H7 (cell line): ENCODE measurements around the gene KCNMA1. TPM values are rescaled to one million over a fixed set of nuclear protein-coding genes. Genes with fewer than 3 reads are reported as not detected.

Experiments
- DNase-seq: peaks from one replicate; pipeline ENCODE4 v3.0.0; 2012
- H3K27me3 ChIP-seq: 2 replicates; pipeline ENCODE4 v1.6.0; 2011; ENCODE audit warnings: mild to moderate bottlenecking, low read length; ENCODE audit not compliant: control insufficient read depth, insufficient read depth
- H3K36me3 ChIP-seq: replicated peaks from 2 replicates; pipeline ENCODE4 v1.5.1; 2011; ENCODE audit warnings: low read length; ENCODE audit not compliant: control insufficient read depth, insufficient read depth
- H3K4me3 ChIP-seq: 2 replicates; pipeline ENCODE4 v1.5.1; 2011; ENCODE audit warnings: low read depth, mild to moderate bottlenecking, control low read depth, low read length, moderate library complexity; ENCODE audit not compliant: insufficient read depth
- total RNA-seq: library from RNA; depleted of rRNA; stranded (reverse); fragments of >200 nt; shearing (Covaris generic); gene quantifications from 2 replicates; pipeline ENCODE4 v1.2.3, GENCODE V29; 2014

KCNMA1 gene
- total RNA-seq, 1 experiment from 2014 or later, result 0.94 TPM

DNA sequence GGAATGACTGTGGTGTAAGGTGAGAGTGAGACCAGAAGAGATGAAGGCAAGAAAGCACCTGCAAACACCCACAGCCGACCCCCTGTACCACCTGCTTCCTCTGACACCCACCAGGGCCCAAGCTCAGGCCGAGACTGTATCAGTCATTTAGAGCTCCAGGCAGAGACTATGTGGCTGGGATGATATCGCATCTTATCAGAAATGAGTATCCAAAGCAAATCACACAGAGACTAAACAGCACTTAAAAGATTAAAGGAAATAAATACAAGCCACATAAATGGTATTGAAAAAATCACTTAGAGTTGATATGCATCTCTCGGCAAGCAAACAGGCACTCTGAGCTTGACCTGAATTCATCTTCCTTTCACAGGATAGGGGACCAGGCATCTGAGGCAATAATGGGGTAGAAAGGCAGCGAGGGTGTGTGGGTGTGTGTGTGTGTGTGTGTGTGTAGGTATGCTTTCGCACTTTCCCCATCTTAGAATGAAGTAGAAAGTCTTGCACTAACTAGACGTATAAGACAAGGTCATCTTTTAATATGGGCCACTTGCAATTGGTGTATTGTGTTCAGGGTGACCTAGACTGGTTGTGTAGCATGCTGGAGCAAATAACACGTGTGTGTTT lies 665.9 kb downstream of the KCNMA1 start:
- H3K4me3 ChIP-seq, result no peak overlapping the region
- H3K27me3 ChIP-seq, result no peaks in the 10 kb centered on the region
- no peaks in the 10 kb centered on the region for H3K36me3 ChIP-seq
- no peak for DNase-seq

DNA sequence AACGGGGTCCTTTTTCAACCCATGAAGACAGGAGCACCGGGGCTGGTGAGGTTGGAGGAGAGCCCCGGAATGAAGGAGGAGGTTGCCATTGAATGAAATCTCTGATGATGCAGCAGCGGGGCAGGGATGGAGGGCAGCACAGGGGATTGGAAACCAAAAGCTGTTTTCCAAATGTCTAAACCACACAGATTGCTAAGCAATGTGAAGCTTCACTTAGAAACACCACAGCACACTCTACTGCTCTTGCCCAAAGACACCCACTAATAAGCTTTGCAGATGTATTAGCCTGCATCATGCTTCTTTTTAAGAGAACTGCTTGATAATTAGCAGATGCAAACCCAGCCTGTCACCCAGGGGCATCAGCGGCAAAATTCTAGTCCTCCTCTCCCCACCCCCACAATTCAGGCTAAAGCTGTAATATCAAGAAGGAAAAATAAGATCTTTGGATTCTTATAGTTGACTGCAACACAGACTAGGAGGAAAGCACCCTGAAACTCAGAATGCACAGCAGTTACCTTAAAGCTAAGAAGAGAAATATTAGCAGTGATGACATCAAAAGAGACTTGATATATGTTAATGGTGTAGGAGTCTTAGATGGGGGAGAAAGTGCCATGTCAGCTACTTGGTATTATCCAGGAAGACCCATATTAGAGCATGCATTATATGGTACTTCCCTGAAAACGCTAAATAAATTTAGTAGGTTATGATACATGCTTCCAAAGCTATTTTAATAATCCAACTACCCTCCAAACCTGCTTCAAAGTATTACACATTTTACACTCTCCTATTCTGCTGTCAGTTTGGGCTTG lies 666.7 kb downstream of the KCNMA1 start:
- Histone ChIP-seq H3K36me3 (no peaks in the 10 kb centered on the region), H3K4me3 (no peak overlapping the region), H3K27me3 (no peaks in the 10 kb centered on the region)
- no peak for DNase-seq

DNA sequence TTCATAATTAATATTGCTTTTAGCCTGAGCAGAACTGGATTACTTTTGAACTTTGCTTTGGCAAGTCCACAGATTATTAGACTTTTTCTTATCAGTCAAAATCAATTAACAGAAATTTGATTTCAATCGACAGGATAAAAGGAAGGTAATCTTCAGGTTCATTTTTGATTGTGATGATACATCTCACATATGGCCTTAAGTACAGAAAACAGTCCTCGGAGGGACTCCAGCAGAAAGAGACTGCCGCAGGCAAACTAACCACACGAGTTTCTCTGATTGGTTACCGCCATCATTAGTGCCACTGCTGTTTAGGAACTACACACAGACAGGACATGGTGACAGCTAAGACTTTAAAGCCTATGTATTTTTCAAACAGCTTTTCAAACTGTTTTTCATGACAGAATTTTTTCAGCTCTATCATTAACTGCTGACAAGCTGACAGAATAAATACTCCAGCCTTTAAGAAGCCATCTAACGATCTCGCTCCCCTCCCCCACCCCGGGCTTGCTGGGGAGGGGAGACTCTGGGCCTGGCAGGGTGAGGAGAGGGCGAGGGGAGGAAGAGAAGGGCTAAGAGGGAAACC lies 668.2 kb downstream of the KCNMA1 start:
- Histone ChIP-seq H3K36me3 (no peaks in the 10 kb centered on the region), H3K4me3 (no peak overlapping the region), H3K27me3 (no peaks in the 10 kb centered on the region)
- DNase-seq, result peak; percentile 15

DNA sequence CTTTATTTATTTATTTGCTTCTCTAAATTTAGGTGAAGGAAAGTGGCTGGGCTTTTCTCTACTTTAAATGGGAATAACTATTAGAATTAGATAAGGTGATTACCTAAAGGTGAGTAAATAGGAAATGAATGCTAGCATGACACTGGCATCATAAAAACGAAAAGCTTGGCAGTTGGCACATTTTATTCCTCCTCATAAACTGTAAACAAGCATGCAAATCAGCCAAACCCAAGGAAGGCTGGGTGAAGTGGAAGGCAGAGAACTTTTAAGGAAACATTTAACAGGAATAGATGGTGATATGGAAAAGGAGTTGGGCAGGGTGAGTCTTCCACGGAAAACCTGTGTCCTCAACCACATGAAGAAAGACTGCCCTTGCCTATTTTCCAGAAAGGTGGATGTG lies 669.1 kb downstream of the KCNMA1 start:
- Histone ChIP-seq H3K36me3 (no peaks in the 10 kb centered on the region), H3K27me3 (no peaks in the 10 kb centered on the region), H3K4me3 (no peak overlapping the region)
- no peak for DNase-seq

DNA sequence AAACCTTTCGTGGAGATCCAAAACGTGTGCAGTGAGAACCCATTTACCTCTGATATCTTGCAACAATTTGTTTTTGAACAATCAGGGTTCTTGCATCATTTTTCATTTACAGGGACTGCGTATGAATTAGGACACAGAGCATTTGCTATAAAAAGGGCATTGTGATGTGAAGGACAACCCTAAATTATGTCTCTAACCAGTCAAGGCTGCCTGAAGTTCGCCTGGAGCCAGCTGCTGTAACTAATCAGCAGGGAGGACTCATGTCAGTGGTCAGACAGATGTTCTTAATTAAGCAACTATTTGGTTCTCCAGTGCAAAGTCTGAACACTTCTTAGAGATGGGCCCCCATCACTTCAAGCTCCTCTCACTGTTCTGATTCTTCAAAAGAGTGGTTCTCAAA lies 674.8 kb downstream of the KCNMA1 start:
- no peak for DNase-seq
- Histone ChIP-seq H3K27me3 (no peaks in the 10 kb centered on the region), H3K36me3 (no peaks in the 10 kb centered on the region), H3K4me3 (no peak overlapping the region)

DNA sequence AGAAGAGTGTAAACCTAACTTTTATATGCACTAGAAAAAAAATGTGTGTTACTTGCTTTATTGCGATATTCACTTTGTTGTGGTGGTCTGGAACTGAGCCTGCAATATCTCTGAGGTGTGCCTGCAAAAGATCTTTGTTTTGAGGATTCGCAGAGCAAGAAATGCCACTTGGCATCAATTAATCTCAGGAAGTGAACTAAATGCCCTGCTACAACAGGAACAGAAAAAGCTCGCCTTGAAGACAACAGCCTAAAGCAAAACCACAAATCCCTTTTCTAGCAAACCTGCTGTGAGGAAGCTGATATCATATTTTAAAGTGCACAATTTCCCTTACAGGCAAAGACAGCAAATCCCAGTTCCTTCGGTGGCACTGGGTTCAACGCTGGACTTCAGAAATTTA lies 675.8 kb downstream of the KCNMA1 start:
- no peaks in the 10 kb centered on the region for H3K36me3 ChIP-seq
- no peak for DNase-seq
- no peaks in the 10 kb centered on the region for H3K27me3 ChIP-seq
- no peak overlapping the region for H3K4me3 ChIP-seq

DNA sequence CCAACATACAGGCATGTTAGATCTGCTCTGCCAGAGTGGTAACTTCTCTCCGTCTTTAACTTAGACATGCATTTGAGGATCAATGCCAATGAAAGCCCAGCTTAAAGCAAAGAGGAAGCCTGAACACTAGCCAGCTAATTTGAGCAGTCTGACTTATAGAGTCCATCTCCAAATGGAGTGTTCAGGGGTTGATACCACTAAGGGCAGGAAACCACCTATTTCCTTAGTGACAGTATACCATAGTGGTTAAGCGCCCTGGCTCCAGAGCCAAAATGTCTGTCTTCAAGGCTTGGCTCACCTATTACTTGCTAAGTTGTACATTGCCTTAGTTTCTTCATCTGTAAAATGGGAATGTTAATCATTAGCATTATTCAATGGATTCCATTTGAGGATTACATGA lies 678.5 kb downstream of the KCNMA1 start:
- Histone ChIP-seq H3K36me3 (no peaks in the 10 kb centered on the region), H3K4me3 (no peak overlapping the region), H3K27me3 (no peaks in the 10 kb centered on the region)
- DNase-seq, result no peak

DNA sequence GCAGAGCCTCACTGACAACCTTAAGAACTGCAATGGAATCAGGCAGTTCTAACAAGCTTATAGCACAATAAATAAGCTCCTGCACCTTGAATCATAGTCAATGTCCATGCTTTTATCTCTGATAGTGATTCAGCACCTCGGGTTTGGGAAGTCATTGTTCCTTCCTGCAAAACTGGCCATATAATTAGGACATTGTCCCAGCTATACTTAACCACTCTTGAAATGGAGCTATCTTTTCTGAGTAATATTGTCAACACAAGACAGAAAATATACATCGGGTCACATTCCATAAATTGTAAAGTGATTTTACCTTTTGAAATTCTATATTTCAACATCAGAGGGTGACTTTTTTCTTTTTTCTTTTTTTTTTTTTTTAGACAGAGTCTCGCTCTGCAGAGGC lies 682.8 kb downstream of the KCNMA1 start:
- no peak for DNase-seq
- H3K4me3 ChIP-seq, result no peak overlapping the region
- H3K36me3 ChIP-seq, result no peaks in the 10 kb centered on the region
- no peaks in the 10 kb centered on the region for H3K27me3 ChIP-seq

DNA sequence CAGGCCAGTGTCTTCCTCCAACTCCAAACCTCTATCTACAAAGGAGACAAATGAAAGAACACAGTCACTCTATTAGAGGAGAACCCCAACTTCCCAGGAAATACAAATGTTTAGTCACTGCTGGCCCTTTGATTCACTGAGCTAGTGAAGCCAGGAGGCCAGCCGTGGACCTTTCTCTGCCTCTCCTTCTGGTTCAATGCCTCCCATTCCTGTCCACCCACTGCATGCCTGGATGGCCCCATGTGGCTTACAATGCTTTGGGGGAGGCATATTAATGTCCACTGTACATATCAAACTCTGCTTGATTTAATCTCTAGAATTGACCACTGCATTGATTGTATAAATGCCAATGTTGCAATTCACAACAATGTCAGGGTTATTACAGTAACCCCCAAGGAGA lies 687.3 kb downstream of the KCNMA1 start:
- no peak for DNase-seq

DNA sequence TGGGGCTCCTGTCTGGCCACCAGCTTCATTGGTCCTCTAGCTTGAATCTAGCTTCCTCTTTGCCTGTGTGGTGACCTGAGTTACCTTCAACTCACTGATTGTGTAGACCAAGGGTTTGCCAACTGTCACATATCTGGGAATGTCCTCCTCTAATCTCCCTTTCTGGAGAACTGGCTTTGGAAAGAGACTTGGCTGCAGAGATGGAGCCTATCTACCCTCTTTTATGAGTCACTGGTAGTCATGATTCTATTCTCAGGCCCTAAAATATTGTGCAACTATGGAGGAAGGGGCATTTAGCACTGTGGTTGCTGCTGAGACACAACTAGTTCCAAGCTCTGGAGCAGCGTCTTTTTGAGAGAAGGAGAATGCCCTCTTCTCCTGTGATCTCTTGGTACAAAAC lies 691.3 kb downstream of the KCNMA1 start:
- DNase-seq, result no peak
- Histone ChIP-seq H3K27me3 (no peaks in the 10 kb centered on the region), H3K36me3 (no peaks in the 10 kb centered on the region), H3K4me3 (no peak overlapping the region)

More for the DNA sequence above, 687.3 kb downstream of the KCNMA1 start:
- Histone ChIP-seq H3K4me3 (no peak overlapping the region), H3K36me3 (no peaks in the 10 kb centered on the region), H3K27me3 (no peaks in the 10 kb centered on the region)

DNA sequence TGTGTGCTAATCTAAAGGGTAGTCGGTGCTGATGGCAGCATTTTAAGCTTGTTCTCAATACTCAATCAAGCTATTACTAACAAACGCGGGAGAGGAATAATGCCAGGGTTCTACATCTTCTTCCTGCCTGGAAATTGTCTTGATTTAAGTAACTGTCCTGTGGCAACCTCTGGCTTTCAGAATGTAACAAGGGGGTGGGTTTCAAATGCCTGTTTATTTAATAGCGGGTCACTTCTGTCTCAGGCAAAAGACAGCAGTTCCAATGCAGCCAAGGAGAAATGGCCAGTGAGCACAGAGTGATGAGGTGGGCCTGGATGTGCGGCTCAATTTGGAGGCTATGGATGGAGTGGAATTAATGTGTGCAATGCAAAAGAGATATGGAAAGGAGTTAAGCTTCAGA lies 692.4 kb downstream of the KCNMA1 start:
- no peak for DNase-seq
- H3K27me3 ChIP-seq, result no peaks in the 10 kb centered on the region
- H3K36me3 ChIP-seq, result no peaks in the 10 kb centered on the region
- H3K4me3 ChIP-seq, result no peak overlapping the region

DNA sequence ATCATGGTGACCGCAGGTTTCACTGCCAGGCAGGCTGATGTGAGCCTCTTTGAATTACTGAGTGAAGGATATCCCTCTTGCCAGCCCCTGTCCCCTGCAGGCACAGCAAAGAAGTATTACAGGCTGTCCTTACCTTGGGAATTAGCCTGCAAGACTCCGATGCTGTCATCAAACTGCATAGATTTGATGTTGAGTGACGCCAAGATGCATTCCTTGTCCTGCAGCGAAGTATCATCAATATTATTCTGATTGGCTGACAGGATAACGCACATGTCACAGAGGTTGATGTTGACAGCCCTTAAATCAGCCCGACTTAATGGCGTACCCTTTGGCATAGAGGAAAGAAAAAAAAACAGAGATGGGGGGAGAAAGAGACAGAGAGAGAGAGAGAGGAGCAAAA lies 693.0 kb downstream of the KCNMA1 start:
- Histone ChIP-seq H3K36me3 (no peaks in the 10 kb centered on the region), H3K4me3 (no peak overlapping the region), H3K27me3 (no peaks in the 10 kb centered on the region)
- no peak for DNase-seq

DNA sequence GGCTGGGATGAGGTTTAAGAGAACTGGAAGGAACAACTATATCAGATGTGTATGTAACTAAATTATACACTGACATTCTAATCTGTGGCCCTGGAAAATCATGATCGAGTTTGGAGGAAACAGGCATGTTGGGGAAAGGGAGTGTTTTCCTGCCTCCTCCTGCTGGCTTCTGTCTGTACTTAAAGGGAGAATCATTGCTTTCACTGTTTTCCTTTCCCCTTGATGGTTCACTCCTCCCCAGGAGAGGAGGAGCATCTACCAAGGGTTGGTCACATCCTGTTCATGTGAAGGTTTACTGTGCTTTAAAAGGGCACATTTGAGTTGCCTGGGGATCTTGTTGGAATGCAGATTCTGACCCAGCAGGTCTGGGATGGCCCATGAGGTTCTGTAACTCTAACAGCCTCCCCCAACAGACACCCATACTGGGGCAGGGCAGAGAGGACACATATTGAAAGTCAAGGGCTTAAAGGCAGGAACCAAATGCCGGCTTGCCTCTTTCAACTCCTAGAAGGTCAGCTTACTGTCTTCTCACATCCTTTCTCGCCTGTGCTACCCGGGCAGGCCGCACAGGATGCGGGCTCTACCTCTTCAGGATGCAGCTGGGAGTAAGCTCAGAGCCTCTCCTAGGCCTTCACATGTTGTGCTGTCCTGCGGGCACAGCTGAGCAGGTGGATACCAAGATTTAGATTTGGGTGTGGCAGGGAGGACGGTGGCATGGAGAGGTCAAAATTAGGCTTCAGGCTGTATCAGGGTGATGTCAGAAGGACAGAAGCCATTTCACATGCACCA lies 694.8 kb downstream of the KCNMA1 start:
- no peak for DNase-seq
- Histone ChIP-seq H3K4me3 (no peak overlapping the region), H3K36me3 (no peaks in the 10 kb centered on the region), H3K27me3 (no peaks in the 10 kb centered on the region)

DNA sequence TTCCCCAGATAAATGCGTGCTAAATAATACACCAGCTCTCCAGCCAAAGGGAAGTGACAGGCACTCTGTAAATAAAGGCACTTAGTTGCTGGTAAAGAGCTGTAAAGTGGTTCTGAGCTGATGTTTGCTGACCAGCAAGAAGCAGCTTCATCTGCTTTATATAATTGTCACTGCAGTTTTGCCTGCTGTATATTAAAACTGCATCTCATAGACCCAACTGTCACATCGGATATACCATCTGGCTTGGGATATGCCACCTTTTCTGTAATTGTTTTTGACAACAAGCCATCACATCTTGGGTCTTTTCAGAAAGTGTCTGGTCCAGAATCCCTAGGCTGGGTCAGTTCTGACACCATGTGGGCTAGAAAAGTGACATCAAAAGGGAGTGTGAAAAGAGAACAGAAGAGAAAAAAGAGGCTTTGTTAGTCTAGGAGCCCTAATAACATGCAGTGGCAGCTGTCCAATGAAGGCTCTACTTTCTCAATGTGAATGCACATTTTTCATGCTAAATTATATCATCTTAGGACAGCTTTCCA lies 697.6 kb downstream of the KCNMA1 start:
- DNase-seq, result no peak
- no peaks in the 10 kb centered on the region for H3K36me3 ChIP-seq
- no peak overlapping the region for H3K4me3 ChIP-seq
- no peaks in the 10 kb centered on the region for H3K27me3 ChIP-seq
